WTC11 (cell line): ENCODE results near the gene ABCC9.

Experiments
- TCF7 ChIP-seq: sonication (generic); formaldehyde crosslinking; IDR thresholded peaks from 2 replicates; pipeline ENCODE4 v1.8.0; 2022; ENCODE audit warnings: mild to moderate bottlenecking, low read depth, missing genetic modification reagents, moderate library complexity
- TF ChIP-seq, protein P1 (sequence below): fragments of 200-600 bp; IDR thresholded peaks from 2 replicates; pipeline ENCODE4 v1.8.0; 2022; ENCODE audit warnings: antibody characterized with exemption

GRCh38 chr12:21941506-21942376 lies 515 bp upstream of the ABCC9 start:
- TF ChIP-seq, protein P1, sequence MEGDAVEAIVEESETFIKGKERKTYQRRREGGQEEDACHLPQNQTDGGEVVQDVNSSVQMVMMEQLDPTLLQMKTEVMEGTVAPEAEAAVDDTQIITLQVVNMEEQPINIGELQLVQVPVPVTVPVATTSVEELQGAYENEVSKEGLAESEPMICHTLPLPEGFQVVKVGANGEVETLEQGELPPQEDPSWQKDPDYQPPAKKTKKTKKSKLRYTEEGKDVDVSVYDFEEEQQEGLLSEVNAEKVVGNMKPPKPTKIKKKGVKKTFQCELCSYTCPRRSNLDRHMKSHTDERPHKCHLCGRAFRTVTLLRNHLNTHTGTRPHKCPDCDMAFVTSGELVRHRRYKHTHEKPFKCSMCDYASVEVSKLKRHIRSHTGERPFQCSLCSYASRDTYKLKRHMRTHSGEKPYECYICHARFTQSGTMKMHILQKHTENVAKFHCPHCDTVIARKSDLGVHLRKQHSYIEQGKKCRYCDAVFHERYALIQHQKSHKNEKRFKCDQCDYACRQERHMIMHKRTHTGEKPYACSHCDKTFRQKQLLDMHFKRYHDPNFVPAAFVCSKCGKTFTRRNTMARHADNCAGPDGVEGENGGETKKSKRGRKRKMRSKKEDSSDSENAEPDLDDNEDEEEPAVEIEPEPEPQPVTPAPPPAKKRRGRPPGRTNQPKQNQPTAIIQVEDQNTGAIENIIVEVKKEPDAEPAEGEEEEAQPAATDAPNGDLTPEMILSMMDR = no peak
- TF ChIP-seq TCF7 (CRISPR knock-in tag) = no peak
